Muscle of back (tissue), 11 donors: ENCODE results near the gene PACSIN1. TPM values are rescaled to one million over a fixed set of nuclear protein-coding genes. Genes with fewer than 3 reads are reported as not detected.

Experiments used
- DNase-seq, 3 donors: peaks; one replicate each; pipeline versions ENCODE4 v3.0.0 to v3.0.0-alpha.2; 2013
- polyA plus RNA-seq, 10 donors: library from polyadenylated mRNA; unstranded; fragments of 120-200 nt; gene quantifications; one replicate each; pipeline ENCODE4 v1.2.1, GENCODE V29; 2013; ENCODE audit not compliant: insufficient read length in 10 of 10

PACSIN1 gene
- polyA plus RNA-seq, 10 donors: 0.31 to 1.5 (median 1.1) TPM

DNA sequence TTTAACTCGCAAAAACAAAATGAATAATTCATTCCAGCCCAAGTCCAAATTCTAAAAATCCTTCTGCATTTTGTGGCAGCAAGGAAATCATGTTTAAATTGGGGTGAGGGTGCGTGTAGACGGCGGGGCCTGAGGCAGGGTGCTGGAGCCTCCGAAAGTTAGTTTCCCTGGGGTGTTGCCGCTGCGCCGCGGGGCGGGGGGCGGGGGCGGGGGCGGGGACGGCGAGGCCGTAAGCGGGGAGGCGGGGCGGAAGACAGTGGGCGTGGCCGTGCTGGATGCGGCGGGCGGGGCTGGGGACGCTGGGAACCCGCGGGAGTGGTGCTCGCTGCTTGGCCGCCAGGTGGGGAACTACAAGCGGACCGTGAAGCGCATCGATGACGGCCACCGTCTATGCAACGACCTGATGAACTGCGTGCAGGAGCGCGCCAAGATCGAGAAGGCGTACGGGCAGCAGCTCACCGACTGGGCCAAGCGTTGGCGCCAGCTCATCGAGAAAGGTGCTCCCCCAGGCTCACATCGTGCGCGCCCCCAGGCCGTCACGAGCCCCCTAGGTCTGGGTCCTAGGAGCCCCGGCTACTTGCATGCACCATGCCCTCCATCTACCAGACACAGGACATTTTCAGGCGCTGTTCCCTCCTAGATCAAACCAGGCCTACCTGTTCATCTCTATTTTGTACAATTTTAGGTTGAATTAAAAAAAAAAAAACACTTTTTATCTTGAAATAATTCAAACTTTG is 61.3 kb downstream of the PACSIN1 start:
- DNase-seq: peak; percentile 85 to 95 (median 93)

- DNase-seq: peak in 1 of 3 donors; percentile 21
Measured at GRCh38 chr6:34527751-34528670, 62.1 kb downstream of the PACSIN1 start.

DNA sequence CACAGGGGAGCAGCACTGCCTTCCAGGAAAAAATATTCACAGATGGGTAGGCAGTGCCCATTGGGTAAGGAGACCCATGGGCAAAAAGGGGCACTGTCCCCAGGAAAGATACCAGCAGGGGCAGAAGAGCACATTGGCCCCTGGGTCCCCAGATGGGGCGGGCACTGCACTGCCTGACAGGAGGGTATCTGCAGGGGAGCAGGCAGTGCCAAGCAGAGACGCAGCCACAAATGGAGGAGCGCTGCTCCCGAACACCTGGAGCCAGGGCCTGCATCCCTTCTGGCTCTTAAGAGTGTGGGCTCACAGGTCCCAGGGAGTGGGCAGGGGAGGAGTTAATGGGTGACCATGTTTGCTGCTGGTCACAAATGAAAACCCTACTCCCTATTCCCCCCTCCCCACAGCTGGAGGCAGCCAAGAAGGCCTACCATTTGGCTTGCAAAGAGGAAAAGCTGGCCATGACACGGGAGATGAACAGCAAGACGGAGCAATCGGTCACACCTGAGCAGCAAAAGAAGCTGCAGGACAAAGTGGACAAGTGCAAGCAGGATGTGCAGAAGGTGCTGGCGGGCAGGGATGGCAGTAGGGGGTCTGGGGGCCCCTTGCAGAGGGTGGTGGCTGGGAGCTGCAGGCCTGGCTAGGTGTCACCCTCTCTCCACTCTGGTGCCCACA is 63.3 kb downstream of the PACSIN1 start:
- no peak for DNase-seq

- DNase-seq: no peak
Measured at GRCh38 chr6:34529665-34530327, 63.9 kb downstream of the PACSIN1 start.

- DNase-seq: no peak
Measured at GRCh38 chr6:34530753-34531365, 65.0 kb downstream of the PACSIN1 start.

DNA sequence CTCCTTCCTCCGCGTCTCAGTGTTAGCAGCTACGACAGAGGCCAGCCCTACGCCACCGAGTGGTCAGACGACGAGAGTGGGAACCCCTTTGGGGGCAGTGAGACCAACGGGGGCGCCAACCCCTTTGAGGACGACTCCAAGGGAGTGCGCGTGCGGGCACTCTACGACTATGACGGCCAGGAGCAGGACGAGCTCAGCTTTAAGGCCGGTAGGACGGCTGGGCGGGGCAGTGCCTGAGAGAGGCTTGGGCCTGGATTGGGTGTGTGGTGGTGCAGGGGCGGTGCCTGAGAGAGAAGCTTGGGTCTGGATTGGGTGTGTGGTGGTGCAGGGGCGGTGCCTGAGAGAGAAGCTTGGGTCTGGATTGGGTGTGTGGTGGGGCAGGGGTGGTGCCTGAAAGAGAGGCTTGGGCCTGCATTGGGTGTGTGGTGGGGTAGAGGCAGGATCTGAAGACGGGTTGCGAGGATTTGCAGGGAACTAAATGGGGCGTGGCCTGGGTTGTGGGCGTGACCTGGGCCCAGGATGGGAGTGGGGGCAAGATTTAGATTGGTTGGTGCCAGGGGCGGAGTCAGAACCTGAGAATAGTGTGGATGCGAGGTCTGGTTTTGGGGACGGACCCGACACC is 65.8 kb downstream of the PACSIN1 start:
- DNase-seq: peak; percentile 29 to 78 (median 70)

GRCh38 chr6:34532230-34532629 is 66.4 kb downstream of the PACSIN1 start:
- no peak for DNase-seq

DNA sequence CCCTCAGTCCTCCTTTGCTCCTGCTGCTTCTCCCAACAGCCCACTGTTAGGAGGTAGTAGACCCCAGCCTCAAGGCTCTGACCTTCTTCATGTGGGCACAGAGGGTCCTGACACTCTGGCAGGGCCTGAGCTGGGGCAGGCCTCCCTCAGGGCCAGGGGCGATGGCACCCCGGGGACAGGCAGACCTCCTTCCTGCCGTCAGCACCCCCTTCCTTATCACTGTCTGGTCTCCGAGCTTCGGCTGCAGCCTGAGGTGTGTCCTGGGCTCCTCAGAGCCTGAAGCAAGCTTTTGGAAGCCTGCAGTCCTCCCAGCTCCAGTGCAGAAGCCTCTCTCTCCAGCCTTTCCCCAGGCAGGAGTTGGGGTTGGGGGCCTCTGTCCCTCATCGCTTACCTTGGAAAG is 68.3 kb downstream of the PACSIN1 start:
- no peak for DNase-seq

GRCh38 chr6:34534656-34535055 is 68.8 kb downstream of the PACSIN1 start:
- no peak for DNase-seq

GRCh38 chr6:34535199-34535598 is 69.3 kb downstream of the PACSIN1 start:
- no peak for DNase-seq

- DNase-seq: no peak
Measured at GRCh38 chr6:34535646-34536045, 69.8 kb downstream of the PACSIN1 start.

DNA sequence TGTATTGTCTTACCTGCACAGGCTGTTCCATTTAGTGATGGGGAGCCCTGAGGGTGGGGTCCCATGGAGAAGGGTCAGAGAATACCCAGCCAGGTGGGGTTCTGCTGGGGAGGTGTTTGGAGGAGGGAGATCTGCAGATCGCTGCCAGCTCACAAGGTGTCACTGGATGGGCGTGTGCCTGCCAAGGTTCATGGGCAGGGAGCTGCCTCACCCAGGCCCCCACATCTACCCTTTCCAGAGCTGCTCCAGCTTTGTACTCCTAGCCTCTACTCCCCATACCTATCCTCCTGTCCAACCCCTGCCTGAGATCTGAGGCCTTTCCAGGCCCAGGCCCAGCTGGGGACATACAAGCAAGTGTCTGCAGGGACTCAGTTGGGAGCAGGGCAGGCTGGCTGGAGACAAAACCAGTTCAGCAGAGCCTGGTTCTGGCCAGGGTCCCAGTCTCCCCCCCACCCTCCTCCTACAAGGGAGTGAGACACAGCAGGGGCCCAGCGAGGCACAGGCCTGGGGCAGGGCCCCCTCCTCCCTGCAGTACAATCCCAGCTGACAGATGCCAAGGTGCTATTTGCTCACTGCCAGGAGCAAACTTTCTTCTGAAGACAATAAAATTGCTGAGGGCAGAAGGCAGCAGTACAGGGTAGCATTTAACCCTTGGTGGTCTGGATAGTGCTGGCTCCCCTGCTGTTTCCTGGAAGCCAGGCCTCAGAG is 70.5 kb downstream of the PACSIN1 start:
- DNase-seq: no peak

DNA sequence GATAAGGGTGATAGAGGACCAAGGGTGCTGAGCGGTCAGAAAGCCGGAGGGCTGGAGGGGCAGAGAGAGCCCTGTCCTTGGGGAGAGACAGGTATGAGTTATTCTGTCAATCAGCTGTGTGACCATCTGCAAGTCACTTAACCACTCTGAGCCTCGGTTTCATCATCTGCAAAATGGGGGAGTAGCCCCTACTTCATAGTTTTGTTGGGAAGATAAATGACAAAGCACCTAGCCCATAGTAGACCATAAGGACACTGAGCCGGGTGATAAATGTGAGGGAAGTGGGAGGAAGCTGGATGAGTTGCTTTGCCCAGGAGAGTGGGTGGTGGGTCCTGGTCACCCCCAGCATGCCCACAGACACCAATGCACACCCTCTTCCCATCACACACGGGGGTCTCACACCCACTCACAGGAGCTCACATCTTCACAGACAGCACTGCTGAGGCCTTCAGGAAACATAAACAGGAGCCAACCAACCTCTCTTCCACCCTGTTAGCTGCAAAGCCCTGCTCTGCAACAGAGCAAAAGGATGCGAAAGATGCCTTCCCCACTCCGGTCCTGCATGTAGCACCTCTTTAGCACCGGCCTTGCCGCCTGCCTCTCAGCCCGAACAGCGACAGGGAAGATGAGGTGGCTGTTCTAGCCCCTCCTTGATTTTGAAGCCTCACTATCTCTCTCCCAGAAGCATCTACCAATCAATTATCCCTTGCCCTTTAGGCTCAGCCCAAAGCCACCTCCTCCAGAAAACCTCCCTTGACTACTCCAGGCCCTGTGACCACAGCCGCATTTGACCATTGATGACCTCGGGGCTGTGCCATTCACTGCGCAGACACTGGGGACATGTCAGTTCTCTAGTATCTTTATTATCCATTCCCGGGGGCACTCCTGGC is 71.3 kb downstream of the PACSIN1 start:
- DNase-seq: no peak

GRCh38 chr6:34537922-34538550 is 72.2 kb downstream of the PACSIN1 start:
- DNase-seq: no peak

DNA sequence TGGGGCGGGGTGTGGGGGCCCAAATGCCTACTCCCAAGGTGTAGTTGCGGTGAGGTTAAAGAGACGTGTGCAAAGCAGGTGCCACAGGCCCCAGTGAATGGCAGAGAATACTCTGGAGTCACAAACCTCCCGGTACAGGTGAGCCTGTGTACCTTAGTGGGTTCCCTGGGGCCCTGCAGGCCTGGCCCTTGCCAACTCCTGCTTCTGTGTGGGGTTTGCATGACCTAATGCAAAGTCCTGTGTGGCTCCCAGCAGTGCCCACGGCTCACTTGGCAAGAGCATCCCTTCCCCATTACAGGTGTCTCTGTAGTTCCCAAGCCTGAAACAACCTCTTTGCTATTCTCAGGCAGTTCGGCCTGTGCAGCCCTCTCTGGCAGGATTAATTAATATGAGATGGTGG is 72.7 kb downstream of the PACSIN1 start:
- no peak for DNase-seq

DNA sequence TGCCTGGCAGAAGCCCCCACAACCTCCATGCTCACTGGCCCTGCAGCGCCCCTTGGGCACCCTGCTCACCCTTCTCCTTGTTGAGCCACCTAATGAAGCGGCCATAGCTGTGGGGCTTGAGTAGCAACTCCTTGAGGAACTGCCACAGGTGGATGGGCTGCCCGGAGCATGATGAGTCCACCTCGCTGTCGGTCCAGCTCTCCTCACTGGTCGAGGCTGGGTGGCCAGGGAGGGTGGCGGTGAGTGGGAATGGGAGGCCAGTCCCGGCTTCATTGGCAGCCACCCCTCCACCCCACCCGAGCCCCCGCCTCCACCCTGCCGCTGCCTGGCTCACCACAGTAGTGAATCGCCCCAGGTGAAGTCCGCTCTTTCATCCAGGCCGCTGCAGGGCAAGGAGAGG is 73.3 kb downstream of the PACSIN1 start:
- no peak for DNase-seq

- DNase-seq: no peak
Measured at GRCh38 chr6:34540222-34540621, 74.3 kb downstream of the PACSIN1 start.

DNA sequence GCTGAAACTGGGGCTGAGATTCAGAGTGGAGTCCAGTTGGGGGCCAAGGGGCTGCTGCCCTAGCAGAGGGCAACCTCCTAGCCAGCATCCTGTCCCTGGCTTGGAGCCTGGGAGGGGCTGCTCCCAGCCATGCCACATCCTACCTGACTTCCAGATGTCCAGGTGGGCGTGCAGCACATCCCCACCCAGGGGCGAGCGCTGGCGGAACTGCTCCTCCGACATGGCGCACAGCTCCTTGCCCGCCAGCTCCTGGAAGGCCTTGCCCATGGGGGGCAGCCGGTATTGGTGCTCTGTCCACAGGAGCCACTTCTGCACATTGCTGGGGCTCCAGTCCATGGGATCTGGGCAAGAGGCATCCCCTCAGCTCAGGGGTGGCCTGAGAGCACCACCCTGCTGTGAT is 75.0 kb downstream of the PACSIN1 start:
- DNase-seq: no peak

- no peak for DNase-seq
Measured at GRCh38 chr6:34543421-34543820, 77.5 kb downstream of the PACSIN1 start.
